DMS 273 (cell line): ENCODE data around the gene TEX30.
A peak's percentile ranks its signal among the peaks of the same experiment; 100 is the strongest.

Source experiments
- DNase-seq: peaks from one replicate; lab custom pipeline; 2025; ENCODE audit not compliant: unreplicated experiment; lab: John Stamatoyannopoulos, UW

TEX30 gene

GRCh38 chr13:102779436-102780159 is 6.0 kb upstream of the TEX30 start:
- DNase-seq, result no peak

DNA sequence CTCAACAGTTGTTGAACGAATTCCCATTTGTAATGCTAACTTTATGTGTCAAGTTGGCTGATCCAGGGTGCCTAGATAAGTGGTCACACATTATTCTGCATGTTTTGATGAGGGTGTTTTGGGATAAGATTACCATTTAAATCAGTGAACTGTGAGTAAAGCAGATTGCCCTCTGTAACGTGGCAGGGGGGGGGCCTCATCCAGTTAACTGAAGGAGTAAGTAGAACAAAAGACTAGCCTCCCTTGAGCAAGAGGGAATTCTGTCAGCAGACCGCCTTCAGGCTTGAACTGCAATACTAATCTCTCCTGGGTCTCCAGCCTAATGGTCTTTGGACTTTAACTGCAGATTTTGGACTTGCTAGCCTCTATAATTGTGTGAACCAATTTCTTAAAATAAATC is 4.2 kb upstream of the TEX30 start:
- no peak for DNase-seq

DNA sequence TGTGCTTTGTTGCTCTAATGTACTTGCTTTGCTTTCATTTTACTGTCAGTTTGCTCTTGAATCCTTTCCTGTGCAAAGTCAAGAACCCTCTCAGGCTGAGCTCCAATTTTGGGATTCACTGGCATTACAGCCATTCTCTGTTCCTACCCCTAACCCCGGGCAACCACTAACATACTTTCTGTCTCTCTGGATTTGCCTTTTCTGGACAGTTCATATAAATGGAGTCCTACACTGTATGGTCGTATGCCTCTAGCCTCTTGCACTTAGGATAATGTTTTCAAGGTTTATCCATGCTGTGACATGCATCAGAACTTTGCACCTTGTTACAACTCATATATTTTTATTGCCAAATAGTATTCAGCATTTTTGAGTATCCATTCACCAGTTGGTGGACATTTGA is 2.7 kb upstream of the TEX30 start:
- no peak for DNase-seq

DNA sequence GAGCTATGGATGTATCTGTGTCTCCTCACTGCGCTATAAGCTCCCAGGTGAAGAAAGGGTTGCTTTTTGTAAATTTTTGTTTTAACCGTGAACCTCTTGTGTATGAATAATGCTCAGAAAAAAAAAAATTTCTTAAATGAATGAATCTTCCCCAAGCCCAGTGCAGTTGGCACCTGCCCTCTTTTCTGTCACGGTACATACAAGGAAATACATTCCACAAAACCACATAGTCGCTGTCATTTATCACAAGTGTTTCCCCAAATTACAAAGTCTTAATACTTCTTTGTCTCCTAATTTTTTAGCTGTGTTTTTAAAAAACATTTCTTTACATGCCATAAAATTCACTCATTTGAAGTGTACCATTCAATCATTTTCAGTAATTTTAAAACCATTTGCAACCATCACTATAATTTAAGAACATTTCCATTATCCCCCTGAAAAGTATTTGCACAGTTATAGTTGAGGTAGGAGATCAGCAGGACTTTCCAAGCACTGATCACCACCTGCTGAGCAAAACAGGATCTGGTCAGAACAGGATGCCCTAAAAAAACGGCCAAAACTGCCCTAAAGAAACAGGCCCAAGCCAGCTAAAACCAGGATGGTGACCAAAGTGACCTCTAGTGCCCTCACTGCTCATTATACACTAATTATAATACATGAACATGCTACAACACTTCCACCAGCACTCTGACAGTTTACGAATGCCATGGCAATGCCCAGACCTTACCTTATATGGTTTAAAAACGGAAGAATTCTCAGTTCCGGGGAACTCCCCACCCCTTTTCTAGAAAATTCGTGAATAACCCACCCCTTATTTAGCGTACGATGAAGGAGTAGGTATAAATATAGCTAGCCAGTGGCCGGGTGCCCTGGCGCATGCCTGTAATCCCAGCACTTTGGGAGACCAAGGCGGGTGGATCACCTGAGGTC is 1.3 kb upstream of the TEX30 start:
- DNase-seq, result no peak

GRCh38 chr13:102774214-102774568 is 605 bp upstream of the TEX30 start:
- no peak for DNase-seq

DNA sequence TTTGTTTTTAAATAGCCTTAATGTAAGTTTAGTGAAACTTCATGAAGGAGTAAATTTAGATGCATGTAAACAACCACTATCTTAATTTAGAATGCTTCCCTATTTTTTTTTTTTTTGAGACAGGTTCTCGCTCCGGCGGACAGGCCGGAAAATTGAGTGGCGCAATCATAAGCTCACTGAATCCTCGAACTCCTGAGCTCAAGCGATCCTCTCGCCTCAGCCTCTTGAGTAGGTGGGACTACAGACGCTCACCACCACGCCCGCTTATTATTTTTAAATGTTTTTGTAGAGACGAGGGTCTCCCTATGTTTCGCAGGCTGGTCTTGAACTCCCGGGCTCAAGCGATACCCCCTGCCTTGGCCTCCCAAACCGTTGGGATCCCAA is 1.6 kb downstream of the TEX30 start:
- DNase-seq, result no peak

DNA sequence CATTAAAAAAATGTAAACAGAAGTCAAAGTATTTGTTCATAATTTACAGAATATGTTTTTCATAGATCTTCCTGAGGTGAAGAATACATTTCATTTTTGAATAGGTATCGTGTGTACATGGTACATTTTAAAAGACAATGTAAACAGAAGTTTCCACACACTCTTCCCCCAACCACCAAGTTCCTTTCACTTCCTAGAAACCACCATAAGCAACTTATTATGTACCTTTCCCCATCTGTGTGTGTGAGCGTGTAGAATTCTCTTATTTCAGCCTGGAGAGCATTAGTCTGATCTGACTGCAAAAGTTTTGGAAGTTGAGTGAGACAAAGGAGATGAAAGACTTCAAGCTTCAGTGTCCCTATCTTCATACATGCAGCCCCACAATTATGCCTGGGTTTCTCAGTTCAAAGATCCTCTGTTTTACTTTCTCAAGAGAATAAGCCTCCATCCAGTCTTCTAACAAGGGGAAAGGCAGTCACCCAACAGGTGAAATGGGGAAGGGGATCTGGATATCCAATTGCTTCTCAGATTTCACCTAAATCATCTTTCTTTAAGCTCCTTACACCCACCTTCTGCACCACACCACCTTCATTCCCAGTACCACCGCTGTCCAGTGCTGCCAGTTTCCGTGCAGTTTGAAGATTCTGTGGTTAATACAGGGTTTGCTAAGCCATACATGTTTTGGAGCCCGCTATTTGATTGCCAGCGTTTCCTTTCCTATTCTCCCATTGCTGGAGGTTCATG is 2.1 kb downstream of the TEX30 start:
- no peak for DNase-seq

- no peak for DNase-seq
Measured at GRCh38 chr13:102770435-102770834, 3.2 kb downstream of the TEX30 start.

DNA sequence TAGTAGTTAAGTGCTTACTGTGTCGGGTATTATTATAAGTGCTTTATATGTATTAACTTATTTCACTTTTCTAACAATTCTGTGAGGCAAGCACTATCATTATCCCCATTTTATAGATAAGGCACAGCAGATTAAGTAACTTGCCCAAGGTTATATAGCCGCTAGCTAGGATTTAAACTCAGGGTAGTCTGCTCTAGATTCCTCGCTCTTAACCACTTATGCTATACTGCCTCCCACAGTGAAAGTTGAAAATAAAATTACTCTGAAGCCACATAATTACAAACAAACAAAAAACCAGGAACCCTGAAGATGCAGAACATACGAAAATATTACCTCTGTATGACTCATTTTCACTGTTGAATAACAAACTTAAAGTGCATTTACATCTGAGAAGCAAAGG is 3.9 kb downstream of the TEX30 start:
- DNase-seq, result no peak

- DNase-seq, result peak; percentile 3
Measured at GRCh38 chr13:102768909-102769308, 4.7 kb downstream of the TEX30 start.

- no peak for DNase-seq
Measured at GRCh38 chr13:102763741-102764140, 9.8 kb downstream of the TEX30 start.

- DNase-seq, result no peak
Measured at GRCh38 chr13:102761071-102761470, 12.5 kb downstream of the TEX30 start.

DNA sequence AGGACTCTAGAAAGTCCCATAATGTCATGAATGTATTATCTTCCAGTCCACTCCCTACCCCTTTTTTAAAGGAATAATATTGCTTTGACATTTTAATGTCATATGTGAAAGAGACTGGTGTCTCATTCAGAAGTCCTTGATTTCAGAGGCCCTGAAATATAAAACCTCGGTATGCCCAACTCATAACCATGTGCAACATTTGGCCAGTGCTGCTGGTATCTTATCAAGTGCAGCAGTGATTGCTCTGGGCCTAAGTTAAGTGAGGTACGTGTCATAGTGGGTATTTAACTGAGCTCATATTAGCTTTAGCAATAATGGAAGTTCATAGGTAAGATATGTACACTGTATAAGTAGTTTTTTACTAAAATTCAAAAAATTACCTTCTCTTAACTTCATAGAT is 14.7 kb downstream of the TEX30 start:
- no peak for DNase-seq

DNA sequence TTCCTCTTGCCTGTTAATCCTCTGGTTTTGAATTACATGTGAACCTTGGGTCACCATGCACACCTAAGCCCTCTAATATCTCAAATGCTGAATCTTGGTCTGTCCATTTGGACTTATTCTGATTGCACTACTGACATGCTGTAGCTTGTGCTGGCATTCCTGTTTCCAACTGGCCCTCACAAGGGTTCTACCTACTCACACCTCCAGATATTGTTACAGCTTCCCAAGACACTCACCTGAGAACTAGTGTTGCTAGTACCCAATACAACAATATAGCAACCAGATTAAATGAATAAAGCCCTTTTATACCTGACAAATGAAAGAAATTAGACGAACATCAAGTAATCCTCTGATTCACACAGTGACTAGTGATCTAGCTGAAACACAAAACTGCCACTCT is 16.6 kb downstream of the TEX30 start:
- DNase-seq, result no peak

- no peak for DNase-seq
Measured at GRCh38 chr13:102751886-102752285, 21.7 kb downstream of the TEX30 start.

- no peak for DNase-seq
Measured at GRCh38 chr13:102742506-102742905, 31.1 kb downstream of the TEX30 start.

GRCh38 chr13:102742101-102742500 is 31.5 kb downstream of the TEX30 start:
- DNase-seq, result no peak

- DNase-seq, result peak; percentile 4
Measured at GRCh38 chr13:102729560-102730270, 43.9 kb downstream of the TEX30 start.

- peak; percentile 87 for DNase-seq
Measured at GRCh38 chr13:102726430-102726829, 47.2 kb downstream of the TEX30 start.

DNA sequence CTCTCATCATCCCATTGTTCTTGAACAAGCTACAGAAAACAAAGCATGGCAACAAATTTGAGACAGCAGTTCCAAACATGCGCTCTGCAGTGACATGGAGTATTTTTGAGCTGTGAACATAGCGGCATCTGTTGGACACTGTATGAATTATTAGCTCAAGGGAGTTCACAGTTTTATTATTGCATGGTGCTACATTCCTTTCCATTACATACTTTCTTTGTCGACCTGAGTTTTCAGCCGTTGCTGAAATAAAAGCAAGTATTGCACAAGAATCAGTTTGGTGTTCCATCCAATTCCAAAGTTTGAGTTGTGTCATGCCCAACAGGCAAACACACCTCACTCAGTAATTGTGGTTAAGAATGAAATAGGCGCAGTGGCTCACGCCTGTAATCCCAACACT is 48.7 kb downstream of the TEX30 start:
- DNase-seq, result peak; percentile 71

DNA sequence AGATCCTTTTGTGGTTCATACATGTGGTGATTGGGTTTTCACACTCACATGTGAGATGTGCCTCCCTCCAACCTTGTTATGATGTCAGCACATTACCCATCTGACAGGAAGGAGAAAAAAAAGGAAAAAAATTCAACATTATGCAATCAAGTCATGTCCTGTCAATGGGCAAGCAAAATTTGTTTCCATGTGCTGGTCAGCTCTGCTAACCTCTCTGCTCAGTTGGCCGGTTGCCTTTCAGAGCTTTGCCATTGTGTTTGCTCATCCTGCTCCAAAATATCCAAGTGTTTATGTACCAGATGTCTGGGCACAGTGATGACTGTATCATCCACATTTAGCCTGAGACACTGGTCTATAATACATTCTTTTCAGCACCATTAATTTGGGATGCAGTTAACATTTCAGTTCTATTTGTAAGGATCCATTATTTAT is 51.8 kb downstream of the TEX30 start:
- no peak for DNase-seq
